Vagina (tissue), 2 donors: ENCODE measurements around the gene SMARCAL1. TPM values are rescaled to one million over a fixed set of nuclear protein-coding genes. Genes with fewer than 3 reads are reported as not detected.

Experiments used
- DNase-seq, 2 donors: peaks; one replicate each; pipeline ENCODE4 v3.0.0-alpha.2; 2017; ENCODE audit errors: extremely low spot score in 2 of 2
- H3K27ac ChIP-seq: fragments of 200-600 bp; sonication (generic); one replicate; pipeline ENCODE4 v1.5.1; 2019
- H3K27me3 ChIP-seq: fragments of 200-600 bp; sonication (generic); one replicate; pipeline ENCODE4 v1.5.1; 2019
- H3K36me3 ChIP-seq, 2 donors: fragments of 200-600 bp; sonication (generic); one replicate each; pipeline ENCODE4 v1.5.1; 2017 to 2019
- H3K4me1 ChIP-seq: fragments of 200-600 bp; sonication (generic); one replicate; pipeline ENCODE4 v1.5.1; 2019
- H3K4me3 ChIP-seq, 2 donors: fragments of 200-600 bp; sonication (generic); 1 replicate in 1 of 2; 2 replicates in 1 of 2; pipeline ENCODE4 v1.5.1; 2016 to 2019
- H3K9me3 ChIP-seq: fragments of 200-600 bp; sonication (generic); one replicate; pipeline ENCODE4 v1.5.1; 2019
- CTCF ChIP-seq, 3 experiments: fragments of 450-650 bp in 2 of 3; fragments of 200-600 bp in 1 of 3; sonication (generic) in 1 of 3; IDR thresholded peaks; one replicate each; pipeline ENCODE4 v1.5.1; 2017 to 2019; ENCODE audit warnings: antibody characterized with exemption in 3 of 3, mild to moderate bottlenecking in 2 of 3, moderate library complexity in 2 of 3
- POLR2A ChIP-seq, 2 donors: fragments of 450-650 bp; IDR thresholded peaks; one replicate each; pipeline ENCODE4 v1.6.1; 2017; ENCODE audit warnings: antibody characterized with exemption in 2 of 2, mild to moderate bottlenecking in 2 of 2, moderate library complexity in 2 of 2
- POLR2AphosphoS5 ChIP-seq, 2 donors: sonication (generic); formaldehyde crosslinking; IDR thresholded peaks; one replicate each; pipeline ENCODE4 v1.9.0; 2017; ENCODE audit warnings: antibody characterized with exemption in 2 of 2, mild to moderate bottlenecking in 2 of 2, low read depth in 1 of 2; ENCODE audit not compliant: insufficient read depth in 1 of 2
- intact Hi-C: fragments of 100-400 bp; cut with DNase I; formaldehyde crosslinking; loops from one replicate; pipeline ENCODE4 v1.15.1; 2023
- total RNA-seq: library from RNA; depleted of rRNA; stranded (reverse); fragments of >200 nt; gene quantifications from one replicate; pipeline ENCODE4 v1.2.3, GENCODE V29; 2016

The SMARCAL1 gene
- total RNA-seq, 1 donor from 2014 or later = 36.1 TPM

DNA sequence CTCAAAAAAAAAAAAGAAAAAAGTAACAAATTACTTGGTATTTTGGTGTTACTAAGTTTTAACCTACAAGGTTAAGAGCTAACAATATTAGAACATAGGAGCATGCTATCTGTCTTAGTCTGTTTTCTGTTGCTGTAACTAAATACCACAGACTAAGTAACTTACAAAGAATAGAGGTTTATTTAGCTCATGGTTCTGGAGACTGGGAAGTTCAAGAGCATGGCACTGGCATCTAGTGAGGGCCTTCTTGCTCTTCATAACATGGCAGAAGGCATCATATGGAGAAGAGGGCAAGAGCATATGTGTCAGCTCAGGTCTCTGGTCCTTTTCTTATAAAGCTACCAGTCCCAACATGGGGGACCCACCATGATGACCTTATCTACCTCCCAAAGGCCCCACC lies 36.5 kb downstream of the SMARCAL1 start:
- intact Hi-C loops = no loop called here
- H3K9me3 ChIP-seq = no peaks in the 10 kb centered on the region
- DNase-seq = no peak
- no peak overlapping the region for H3K4me3 ChIP-seq
- H3K27ac ChIP-seq = no peak overlapping the region
- no peak for TF ChIP-seq POLR2AphosphoS5 (IDR thresholded peaks at IDR 0.05; ENCODE audit: insufficient read depth in 1 of 2, low read depth in 1 of 2)
- TF ChIP-seq POLR2A (IDR thresholded peaks at IDR 0.05) = no peak
- no peak for TF ChIP-seq CTCF (IDR thresholded peaks at IDR 0.05)
- H3K4me1 ChIP-seq = no peaks in the 10 kb centered on the region
- H3K27me3 ChIP-seq = no peaks in the 10 kb centered on the region
- H3K36me3 ChIP-seq = peaks cover 0 to 90% of the 10 kb centered on the region in 2 donors

- Histone ChIP-seq H3K27me3 (no peaks in the 10 kb centered on the region), H3K36me3 (peaks cover 0 to 90% of the 10 kb centered on the region in 2 donors), H3K9me3 (no peaks in the 10 kb centered on the region), H3K4me1 (no peaks in the 10 kb centered on the region), H3K4me3 (no peak overlapping the region), H3K27ac (no peak overlapping the region)
- TF ChIP-seq POLR2A (IDR thresholded peaks at IDR 0.05) = no peak
- TF ChIP-seq POLR2AphosphoS5 (IDR thresholded peaks at IDR 0.05; ENCODE audit: insufficient read depth in 1 of 2, low read depth in 1 of 2) = no peak
- no peak for TF ChIP-seq CTCF (IDR thresholded peaks at IDR 0.05)
- intact Hi-C loops = no loop called here
- no peak for DNase-seq
Observed at GRCh38 chr2:216450346-216450745, 38.1 kb downstream of the SMARCAL1 start.

DNA sequence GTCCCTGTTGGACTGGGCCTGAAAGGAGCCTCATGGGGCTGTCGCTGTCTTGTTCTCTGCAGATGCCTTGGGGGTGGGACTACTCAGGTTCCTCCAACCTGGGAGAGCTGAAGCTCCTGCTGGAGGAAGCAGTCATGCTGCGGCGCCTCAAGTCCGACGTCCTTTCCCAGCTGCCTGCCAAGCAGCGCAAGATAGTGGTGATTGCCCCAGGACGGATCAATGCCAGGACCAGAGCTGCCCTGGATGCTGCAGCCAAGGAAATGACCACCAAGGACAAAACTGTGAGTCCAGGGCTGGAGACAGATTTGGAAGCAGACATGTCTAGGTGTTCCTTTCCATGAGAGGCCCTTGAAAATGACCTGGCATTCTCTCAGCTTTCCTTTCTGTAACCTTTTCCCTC lies 38.5 kb downstream of the SMARCAL1 start:
- no peaks in the 10 kb centered on the region for H3K27me3 ChIP-seq
- H3K4me1 ChIP-seq = no peaks in the 10 kb centered on the region
- no peak overlapping the region for H3K27ac ChIP-seq
- no peak for DNase-seq
- intact Hi-C loops = no loop called here
- H3K36me3 ChIP-seq = peaks cover 0 to 92% of the 10 kb centered on the region in 2 donors
- TF ChIP-seq POLR2A (IDR thresholded peaks at IDR 0.05) = no peak
- no peak overlapping the region for H3K4me3 ChIP-seq
- no peaks in the 10 kb centered on the region for H3K9me3 ChIP-seq

DNA sequence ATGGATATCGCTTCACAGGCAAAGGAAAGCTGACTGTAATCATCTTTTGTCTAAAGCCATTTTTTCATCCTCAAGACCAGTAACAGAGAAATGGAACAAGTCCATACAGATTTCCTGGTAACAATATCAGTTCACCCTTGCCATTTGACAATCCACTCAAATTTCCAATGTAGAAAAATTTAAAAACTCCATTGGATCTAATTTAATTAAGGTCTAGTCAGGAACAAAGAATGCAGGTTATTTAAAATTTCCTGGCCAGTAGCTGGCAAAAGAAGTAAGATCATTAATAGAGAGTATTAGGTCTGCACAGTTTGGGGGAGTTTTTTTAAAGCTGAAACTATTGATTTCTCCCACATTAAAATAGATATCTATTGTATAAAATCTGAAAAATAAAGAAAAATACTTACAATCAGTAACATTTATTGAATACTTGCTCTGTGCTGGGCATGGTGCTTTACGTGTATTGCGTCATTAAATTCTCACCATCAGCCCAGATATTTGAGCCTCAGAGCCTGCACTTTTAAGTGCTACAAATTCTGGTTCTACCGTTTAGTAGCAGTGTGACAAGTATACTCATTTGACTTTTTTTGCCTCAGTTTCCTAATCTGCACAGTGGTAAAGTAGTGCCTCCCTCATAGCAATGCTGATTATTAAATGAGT lies 41.8 kb downstream of the SMARCAL1 start:
- peaks cover 0 to 60% of the 10 kb centered on the region in 2 donors for H3K36me3 ChIP-seq
- H3K9me3 ChIP-seq = no peaks in the 10 kb centered on the region
- H3K4me1 ChIP-seq = no peaks in the 10 kb centered on the region
- no peaks in the 10 kb centered on the region for H3K27me3 ChIP-seq
- no peak overlapping the region for H3K27ac ChIP-seq
- intact Hi-C loops = no loop called here
- no peak overlapping the region for H3K4me3 ChIP-seq
- DNase-seq = no peak
- TF ChIP-seq POLR2A (IDR thresholded peaks at IDR 0.05) = no peak
- no peak for TF ChIP-seq CTCF (IDR thresholded peaks at IDR 0.05)
- TF ChIP-seq POLR2AphosphoS5 (IDR thresholded peaks at IDR 0.05; ENCODE audit: insufficient read depth in 1 of 2, low read depth in 1 of 2) = no peak

GRCh38 chr2:216463148-216463547 lies 50.9 kb downstream of the SMARCAL1 start:
- Histone ChIP-seq H3K27me3 (no peaks in the 10 kb centered on the region), H3K27ac (no peak overlapping the region), H3K9me3 (no peaks in the 10 kb centered on the region), H3K36me3 (no peaks in the 10 kb centered on the region), H3K4me1 (no peaks in the 10 kb centered on the region), H3K4me3 (no peak overlapping the region)
- no peak for DNase-seq
- TF ChIP-seq CTCF (IDR thresholded peaks at IDR 0.05) (no peak), POLR2AphosphoS5 (IDR thresholded peaks at IDR 0.05; ENCODE audit: insufficient read depth in 1 of 2, low read depth in 1 of 2) (no peak), POLR2A (IDR thresholded peaks at IDR 0.05) (no peak)
- intact Hi-C loops = no loop called here
